ENCODE results near the gene SMIM24.
"Not testable (repeated sequence)": the region's sequence is repeated elsewhere in the genome, so short reads cannot be mapped to it uniquely, and the experiment has no call there.

GRCh38 chr19:3430366-3430680, 50.0 kb downstream of the SMIM24 start:
- TF ChIP-seq POLR2A (IDR thresholded peaks at IDR 0.05), result not testable (repeated sequence)
- TF ChIP-seq, protein P1, sequence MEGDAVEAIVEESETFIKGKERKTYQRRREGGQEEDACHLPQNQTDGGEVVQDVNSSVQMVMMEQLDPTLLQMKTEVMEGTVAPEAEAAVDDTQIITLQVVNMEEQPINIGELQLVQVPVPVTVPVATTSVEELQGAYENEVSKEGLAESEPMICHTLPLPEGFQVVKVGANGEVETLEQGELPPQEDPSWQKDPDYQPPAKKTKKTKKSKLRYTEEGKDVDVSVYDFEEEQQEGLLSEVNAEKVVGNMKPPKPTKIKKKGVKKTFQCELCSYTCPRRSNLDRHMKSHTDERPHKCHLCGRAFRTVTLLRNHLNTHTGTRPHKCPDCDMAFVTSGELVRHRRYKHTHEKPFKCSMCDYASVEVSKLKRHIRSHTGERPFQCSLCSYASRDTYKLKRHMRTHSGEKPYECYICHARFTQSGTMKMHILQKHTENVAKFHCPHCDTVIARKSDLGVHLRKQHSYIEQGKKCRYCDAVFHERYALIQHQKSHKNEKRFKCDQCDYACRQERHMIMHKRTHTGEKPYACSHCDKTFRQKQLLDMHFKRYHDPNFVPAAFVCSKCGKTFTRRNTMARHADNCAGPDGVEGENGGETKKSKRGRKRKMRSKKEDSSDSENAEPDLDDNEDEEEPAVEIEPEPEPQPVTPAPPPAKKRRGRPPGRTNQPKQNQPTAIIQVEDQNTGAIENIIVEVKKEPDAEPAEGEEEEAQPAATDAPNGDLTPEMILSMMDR (IDR thresholded peaks at IDR 0.05), result not testable (repeated sequence)

Data from vagina (tissue), 2 donors.